ACHN (cell line): ENCODE results near the gene PARM1.
A peak's percentile ranks its signal among the peaks of the same experiment; 100 is the strongest.

Experiments
- DNase-seq: peaks from one replicate; pipeline ENCODE4 v3.0.0-alpha.2; 2015
- in situ Hi-C: cut with HindIII; loops from 2 replicates; pipeline ENCODE4 v1.10.0; 2017; ENCODE audit warnings: low sequenced_read_pairs, low pct_ligation_motif_present, low pct_unique_long_range_greater_than_20kb

The PARM1 gene

GRCh38 chr4:74932832-74933561, at the start of gene PARM1:
TSS of gene PARM1 (plus strand) at chr4:74933116. CDS start at chr4:74933328, 212 bp downstream.
- in situ Hi-C loops = no loop called here
- peak; percentile 83 for DNase-seq

GRCh38 chr4:74884266-74884665, 48.6 kb upstream of the PARM1 start:
- no peak for DNase-seq
- in situ Hi-C loops = no loop called here

GRCh38 chr4:74886484-74886883, 46.4 kb upstream of the PARM1 start:
- in situ Hi-C loops = no loop called here
- DNase-seq = no peak

GRCh38 chr4:74890341-74890740, 42.6 kb upstream of the PARM1 start:
- DNase-seq = no peak
- in situ Hi-C loops = no loop called here

- DNase-seq = no peak
- in situ Hi-C loops = no loop called here
Observed at GRCh38 chr4:74891037-74891436, 41.9 kb upstream of the PARM1 start.

GRCh38 chr4:74893171-74893570, 39.7 kb upstream of the PARM1 start:
- in situ Hi-C loops = no loop called here
- DNase-seq = no peak

- DNase-seq = no peak
- in situ Hi-C loops = no loop called here
Observed at GRCh38 chr4:74896595-74896994, 36.3 kb upstream of the PARM1 start.

- DNase-seq = no peak
Observed at GRCh38 chr4:74897386-74897785, 35.5 kb upstream of the PARM1 start.

GRCh38 chr4:74900862-74901261, 32.1 kb upstream of the PARM1 start:
- in situ Hi-C loops = no loop called here

More at GRCh38 chr4:74897386-74897785, 35.5 kb upstream of the PARM1 start:
- in situ Hi-C loops = no loop called here

GRCh38 chr4:74904509-74905065, 28.3 kb upstream of the PARM1 start:
- in situ Hi-C loops = no loop called here
- DNase-seq = no peak

More at GRCh38 chr4:74900862-74901261, 32.1 kb upstream of the PARM1 start:
- DNase-seq = no peak

- no peak for DNase-seq
- in situ Hi-C loops = no loop called here
Observed at GRCh38 chr4:74906771-74907170, 26.1 kb upstream of the PARM1 start.

- no peak for DNase-seq
- in situ Hi-C loops = no loop called here
Observed at GRCh38 chr4:74919783-74920182, 13.1 kb upstream of the PARM1 start.

GRCh38 chr4:74920704-74921103, 12.2 kb upstream of the PARM1 start:
- in situ Hi-C loops = no loop called here
- no peak for DNase-seq

GRCh38 chr4:74921490-74921889, 11.4 kb upstream of the PARM1 start:
- in situ Hi-C loops = no loop called here
- DNase-seq = no peak

GRCh38 chr4:74926007-74926406, 6.9 kb upstream of the PARM1 start:
- in situ Hi-C loops = no loop called here
- no peak for DNase-seq

GRCh38 chr4:74930162-74930561, 2.8 kb upstream of the PARM1 start:
- in situ Hi-C loops = no loop called here
- no peak for DNase-seq

GRCh38 chr4:74931376-74931775, 1.5 kb upstream of the PARM1 start:
- in situ Hi-C loops = no loop called here
- DNase-seq = no peak

GRCh38 chr4:74932010-74932409, 906 bp upstream of the PARM1 start:
- in situ Hi-C loops = no loop called here
- DNase-seq = no peak

GRCh38 chr4:74933562-74934015, 673 bp downstream of the PARM1 start:
- in situ Hi-C loops = no loop called here
- no peak for DNase-seq
